A673 (cell line): Measurements from ENCODE around the gene KCNQ1. TPM values are rescaled to one million over a fixed set of nuclear protein-coding genes. Genes with fewer than 3 reads are reported as not detected.

Experiments used
- BruUV-seq: library from RNA; stranded (reverse); fragments of 400-500 nt; replicated peaks from 2 replicates; lab custom pipeline; 2021; lab: Mats Ljungman, UMichigan
- CTCF ChIA-PET: fragments of 300-600 bp; sonication (Branson Sonifier 250); formaldehyde crosslinking; loops from one replicate; lab custom pipeline; 2022; ENCODE audit warnings: antibody characterized with exemption; lab: Charles Lee
- POLR2A ChIA-PET: fragments of 300-600 bp; sonication (Branson Sonifier 250); formaldehyde crosslinking; loops from one replicate; lab custom pipeline; 2022; ENCODE audit warnings: antibody characterized with exemption; ENCODE audit not compliant: low non-redundant PET; lab: Charles Lee
- DNase-seq: peaks from one replicate; pipeline ENCODE4 v3.0.0-alpha.2; 2015; ENCODE audit warnings: low spot score
- H3K27ac ChIP-seq: fragments of 200-600 bp; sonication (generic); 2 replicates; pipeline ENCODE4 v1.5.1; 2016; ENCODE audit warnings: mixed run types, low read depth, mild to moderate bottlenecking, mixed read lengths, antibody characterized with exemption, low read length; ENCODE audit not compliant: poor library complexity, severe bottlenecking
- H3K27me3 ChIP-seq: fragments of 200-600 bp; sonication (generic); replicated peaks from 2 replicates; pipeline ENCODE4 v1.6.1; 2017; ENCODE audit warnings: mixed run types, low read depth, mild to moderate bottlenecking, mixed read lengths, antibody characterized with exemption, low read length; ENCODE audit not compliant: insufficient read depth, poor library complexity
- H3K36me3 ChIP-seq: fragments of 200-600 bp; sonication (generic); 2 replicates; pipeline ENCODE4 v1.6.1; 2016; ENCODE audit warnings: mixed run types, mild to moderate bottlenecking, mixed read lengths, antibody characterized with exemption, low read length; ENCODE audit not compliant: insufficient read depth, poor library complexity, severe bottlenecking
- H3K4me1 ChIP-seq: fragments of 200-600 bp; sonication (generic); 2 replicates; pipeline ENCODE4 v1.6.1; 2017; ENCODE audit warnings: mixed run types, mild to moderate bottlenecking, mixed read lengths, antibody characterized with exemption, low read length; ENCODE audit not compliant: insufficient read depth, poor library complexity, severe bottlenecking
- H3K4me3 ChIP-seq: fragments of 200-600 bp; sonication (generic); 2 replicates; pipeline ENCODE4 v1.5.1; 2016; ENCODE audit warnings: low read depth, mixed run types, mild to moderate bottlenecking, mixed read lengths, low read length; ENCODE audit not compliant: poor library complexity, severe bottlenecking
- H3K9me3 ChIP-seq: fragments of 200-600 bp; sonication (generic); 2 replicates; pipeline ENCODE4 v1.6.1; 2016; ENCODE audit warnings: mixed run types, low read depth, mild to moderate bottlenecking, mixed read lengths, antibody characterized with exemption, low read length; ENCODE audit not compliant: poor library complexity, severe bottlenecking
- CTCF ChIP-seq: fragments of 300-800, 200-600 bp; sonication (generic); conservative IDR thresholded peaks from 2 replicates; pipeline ENCODE4 v1.5.1; 2017; ENCODE audit warnings: low read depth, mild to moderate bottlenecking, antibody characterized with exemption, low read length, moderate library complexity, mixed read lengths
- EZH2 ChIP-seq: fragments of 200-600 bp; sonication (generic); IDR thresholded peaks from 2 replicates; pipeline ENCODE4 v1.6.1; 2017; ENCODE audit warnings: borderline replicate concordance, low read depth, mild to moderate bottlenecking, mixed read lengths, antibody characterized with exemption, low read length; ENCODE audit not compliant: poor library complexity, severe bottlenecking
- intact Hi-C: fragments of 100-400 bp; cut with micrococcal nuclease; formaldehyde crosslinking; loops from one replicate; pipeline ENCODE4 v1.10.0; 2022; ENCODE audit not compliant: unreplicated experiment
- total RNA-seq: library from RNA; stranded (reverse); gene quantifications from 2 replicates; pipeline ENCODE4 v1.2.3, GENCODE V29; 2021

Gene KCNQ1
- total RNA-seq, 1 experiment from 2014 or later, result not detected

- Histone ChIP-seq H3K4me3 (no peak overlapping the region), H3K9me3 (no peaks in the 10 kb centered on the region), H3K36me3 (no peaks in the 10 kb centered on the region), H3K4me1 (no peaks in the 10 kb centered on the region), H3K27me3 (no peaks in the 10 kb centered on the region), H3K27ac (no peak overlapping the region)
- ChIA-PET CTCF (no interaction called here), POLR2A (no interaction called here)
- no TSS peak for BruUV-seq
- TF ChIP-seq EZH2, result no peak
- no peak for TF ChIP-seq CTCF
- DNase-seq, result no peak
- intact Hi-C loops, result no loop called here
Measured at GRCh38 chr11:2724104-2724503, 279.3 kb downstream of the KCNQ1 start.

DNA sequence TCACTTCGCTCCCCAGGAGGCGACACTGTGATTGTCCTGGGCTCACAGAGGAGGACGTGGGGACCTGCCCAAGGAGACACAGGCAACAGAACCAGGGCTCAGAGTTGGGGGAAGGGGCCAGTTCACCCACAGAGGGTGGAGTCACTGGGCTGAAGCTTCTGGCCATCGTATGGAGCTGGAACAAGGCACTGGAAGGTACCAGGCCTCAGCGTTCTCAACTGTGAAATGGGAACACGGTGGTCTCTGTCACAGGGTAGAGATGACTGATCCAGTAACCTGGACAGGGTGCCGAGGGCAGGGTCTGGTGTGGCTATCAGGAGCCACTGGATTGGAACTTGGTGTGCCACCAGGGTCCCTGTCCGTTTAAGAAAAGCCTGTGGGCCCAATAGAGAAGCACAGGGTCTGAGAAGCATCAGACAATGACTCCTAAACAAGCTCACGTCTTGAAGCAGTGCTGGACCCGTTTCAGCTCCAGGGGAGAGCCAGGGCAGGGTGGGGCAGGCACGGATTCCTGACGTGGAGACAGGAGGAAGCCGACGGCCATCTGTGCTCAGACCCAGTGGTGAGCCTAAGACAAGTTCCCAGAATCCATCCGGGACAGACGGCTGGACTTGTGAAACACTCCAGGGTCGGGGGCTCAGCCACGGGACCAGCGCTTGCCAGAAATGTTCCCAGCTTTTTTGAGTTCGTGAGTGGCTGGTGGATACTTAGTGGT, 280.0 kb downstream of the KCNQ1 start:
- H3K4me1 ChIP-seq, result no peaks in the 10 kb centered on the region
- DNase-seq, result no peak
- no peak overlapping the region for H3K27ac ChIP-seq
- H3K27me3 ChIP-seq, result no peaks in the 10 kb centered on the region
- no peak overlapping the region for H3K4me3 ChIP-seq
- ChIA-PET POLR2A (no interaction called here), CTCF (no interaction called here)
- H3K9me3 ChIP-seq, result no peaks in the 10 kb centered on the region
- intact Hi-C loops, result no loop called here
- no peaks in the 10 kb centered on the region for H3K36me3 ChIP-seq
- BruUV-seq, result no TSS peak
- TF ChIP-seq CTCF (no peak), EZH2 (no peak)

DNA sequence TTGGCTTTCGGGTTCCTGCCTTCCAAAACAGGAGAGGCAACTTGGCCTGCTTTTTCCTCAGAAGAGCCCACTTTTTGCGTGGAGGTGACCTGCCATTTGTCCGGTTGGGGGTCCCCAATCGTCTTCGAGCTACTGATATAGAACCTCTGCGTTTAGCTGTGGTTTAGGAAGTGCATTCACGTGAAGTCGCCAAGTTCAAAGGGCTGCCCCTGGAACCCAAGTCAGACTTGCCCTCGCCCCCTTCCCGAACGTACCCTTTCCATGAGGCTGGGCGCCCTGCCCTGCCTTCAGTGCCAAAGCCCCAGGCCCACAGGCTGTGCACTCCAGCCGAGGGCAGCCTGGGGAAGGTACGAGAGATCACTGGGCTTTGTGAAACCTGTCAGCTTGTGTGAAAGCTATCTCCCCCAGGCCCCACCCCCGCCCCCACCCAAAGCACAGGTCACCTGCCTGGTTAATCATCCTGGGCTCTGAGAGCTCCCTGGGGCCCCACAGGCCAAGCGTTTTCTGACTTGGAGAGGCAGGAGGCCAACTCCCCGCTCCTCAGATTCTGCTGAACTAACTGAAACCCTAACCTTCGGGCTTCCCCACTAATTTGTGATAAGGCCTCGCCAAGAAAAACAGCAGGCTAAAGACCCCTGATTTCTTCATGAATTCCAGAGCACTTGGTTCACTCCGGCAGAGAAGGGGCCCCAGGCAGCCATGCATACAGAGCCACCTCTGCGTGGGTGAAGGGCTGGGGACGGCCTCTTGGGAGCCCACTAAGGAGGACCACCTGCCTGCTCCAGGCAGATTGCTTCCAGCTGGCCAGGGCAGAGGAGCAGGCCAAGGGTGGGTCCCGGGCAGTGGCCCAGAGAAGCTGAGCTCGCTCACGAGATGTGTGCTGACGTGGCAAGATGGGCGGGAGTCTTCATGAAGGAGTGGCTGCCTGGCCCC, 280.8 kb downstream of the KCNQ1 start:
- no peaks in the 10 kb centered on the region for H3K4me1 ChIP-seq
- CTCF ChIA-PET, result no interaction called here
- intact Hi-C loops, result no loop called here
- H3K36me3 ChIP-seq, result no peaks in the 10 kb centered on the region
- H3K4me3 ChIP-seq, result no peak overlapping the region
- DNase-seq, result no peak
- POLR2A ChIA-PET, result no interaction called here
- H3K27me3 ChIP-seq, result no peaks in the 10 kb centered on the region
- H3K27ac ChIP-seq, result no peak overlapping the region
- no TSS peak for BruUV-seq
- no peaks in the 10 kb centered on the region for H3K9me3 ChIP-seq
- TF ChIP-seq CTCF, result no peak
- no peak for TF ChIP-seq EZH2
